Activated CD8-positive, alpha-beta memory T cell treated with anti-CD3 and anti-CD28 coated beads for 36 hours (primary cell): ENCODE data around the gene HARBI1. TPM values are rescaled to one million over a fixed set of nuclear protein-coding genes. Genes with fewer than 3 reads are reported as not detected.

Experiments used
- CTCF ChIA-PET: fragments of 350-600 bp; sonication (Branson Sonifier 250); formaldehyde crosslinking; loops from one replicate; lab custom pipeline; 2021; ENCODE audit warnings: antibody characterized with exemption; lab: Charles Lee
- POLR2A ChIA-PET: fragments of 350-600 bp; sonication (Branson Sonifier 250); formaldehyde crosslinking; loops from one replicate; lab custom pipeline; 2021; ENCODE audit warnings: antibody characterized with exemption; lab: Charles Lee
- total RNA-seq, 2 experiments: library from RNA; stranded (reverse); gene quantifications; one replicate each; pipeline ENCODE4 v1.2.3, GENCODE V29; 2021

The HARBI1 gene
- total RNA-seq, 2 experiments from 2014 or later: 3.5 to 3.6 TPM

- POLR2A ChIA-PET: no interaction called here
These were observed 22.3 kb upstream of the HARBI1 start for GRCh38 chr11:46639197-46639839.

GRCh38 chr11:46637546-46637945 lies 20.5 kb upstream of the HARBI1 start:
- POLR2A ChIA-PET: interaction anchor here (0.6 kb wide), 1 partner anchor 224 kb away, joined by 6 read pairs; no protein-coding TSS in a partner anchor
- CTCF ChIA-PET: no interaction called here

More at GRCh38 chr11:46639197-46639839, 22.3 kb upstream of the HARBI1 start:
- CTCF ChIA-PET: interaction anchor here (0.9 kb wide), 1 partner anchor 9 kb away, joined by 3 read pairs; no protein-coding TSS in a partner anchor

- ChIA-PET POLR2A (no interaction called here), CTCF (no interaction called here)
These were observed 18.6 kb upstream of the HARBI1 start for GRCh38 chr11:46635557-46636139.

- ChIA-PET CTCF (no interaction called here), POLR2A (interaction anchor here (0.6 kb wide), 1 partner anchor 9 kb away, joined by 3 read pairs; no protein-coding TSS in a partner anchor)
These were observed 16.5 kb upstream of the HARBI1 start for GRCh38 chr11:46633291-46634217.

GRCh38 chr11:46632502-46632901 lies 15.5 kb upstream of the HARBI1 start:
- ChIA-PET CTCF (no interaction called here), POLR2A (no interaction called here)

GRCh38 chr11:46631676-46632075 lies 14.6 kb upstream of the HARBI1 start:
- ChIA-PET CTCF (no interaction called here), POLR2A (interaction anchor here (0.9 kb wide), 1 partner anchor 11 kb away, joined by 4 read pairs; no protein-coding TSS in a partner anchor)

GRCh38 chr11:46630237-46630636 lies 13.2 kb upstream of the HARBI1 start:
- ChIA-PET POLR2A (no interaction called here), CTCF (interaction anchor here (0.6 to 0.9 kb wide), 3 partner anchors 9 to 89 kb away, joined by 3 to 5 read pairs (median 3); no protein-coding TSS in a partner anchor)

- CTCF ChIA-PET: no interaction called here
- POLR2A ChIA-PET: no interaction called here
These were observed 11.9 kb upstream of the HARBI1 start for GRCh38 chr11:46628961-46629360.

GRCh38 chr11:46625406-46625805 lies 8.4 kb upstream of the HARBI1 start:
- POLR2A ChIA-PET: no interaction called here

GRCh38 chr11:46618837-46619236 lies 1.8 kb upstream of the HARBI1 start:
- POLR2A ChIA-PET: no interaction called here
- CTCF ChIA-PET: interaction anchor here (0.6 to 1.8 kb wide), 8 partner anchors 9 to 251 kb away, joined by 3 to 4 read pairs (median 3); partner anchors contain the start of gene AMBRA1

More at GRCh38 chr11:46625406-46625805, 8.4 kb upstream of the HARBI1 start:
- CTCF ChIA-PET: interaction anchor here (0.8 kb wide), 1 partner anchor 69 kb away, joined by 3 read pairs; no protein-coding TSS in a partner anchor

GRCh38 chr11:46617972-46618314 lies 916 bp upstream of the HARBI1 start:
- ChIA-PET POLR2A (interaction anchor here (0.6 to 1.0 kb wide), 3 partner anchors 53 to 645 kb away, joined by 3 to 7 read pairs (median 4); no protein-coding TSS in a partner anchor), CTCF (interaction anchor here (0.8 to 1.8 kb wide), 9 partner anchors 13 to 257 kb away, joined by 3 to 8 read pairs (median 3); partner anchors contain the start of gene AMBRA1)

- ChIA-PET CTCF (interaction anchor here (0.6 to 1.3 kb wide), 6 partner anchors 25 to 653 kb away, joined by 3 to 8 read pairs (median 4); partner anchors contain the start of gene MADD), POLR2A (interaction anchor here (0.7 to 1.7 kb wide), 2 partner anchors 23 to 126 kb away, joined by 4 to 11 read pairs; partner anchors contain the start of gene AMBRA1)
These were observed 385 bp downstream of the HARBI1 start for GRCh38 chr11:46616551-46617133.

- POLR2A ChIA-PET: interaction anchor here (0.6 to 1.7 kb wide), 2 partner anchors 22 to 41 kb away, joined by 4 to 6 read pairs; partner anchors contain the start of gene AMBRA1
- CTCF ChIA-PET: interaction anchor here (1.1 kb wide), 1 partner anchor 87 kb away, joined by 3 read pairs; no protein-coding TSS in a partner anchor
These were observed 1.3 kb downstream of the HARBI1 start for GRCh38 chr11:46615756-46616155.

GRCh38 chr11:46612326-46612725 lies 4.7 kb downstream of the HARBI1 start:
- POLR2A ChIA-PET: no interaction called here
- CTCF ChIA-PET: interaction anchor here (0.7 kb wide), 1 partner anchor 70 kb away, joined by 3 read pairs; no protein-coding TSS in a partner anchor

- POLR2A ChIA-PET: no interaction called here
These were observed 5.3 kb downstream of the HARBI1 start for GRCh38 chr11:46611526-46612304.

GRCh38 chr11:46609386-46609785 lies 7.6 kb downstream of the HARBI1 start:
- CTCF ChIA-PET: interaction anchor here (0.7 kb wide), 1 partner anchor 327 kb away, joined by 3 read pairs; no protein-coding TSS in a partner anchor
- POLR2A ChIA-PET: interaction anchor here (0.7 kb wide), 1 partner anchor 763 kb away, joined by 9 read pairs; no protein-coding TSS in a partner anchor

More at GRCh38 chr11:46611526-46612304, 5.3 kb downstream of the HARBI1 start:
- CTCF ChIA-PET: interaction anchor here (0.7 kb wide), 1 partner anchor 70 kb away, joined by 3 read pairs; no protein-coding TSS in a partner anchor

- ChIA-PET CTCF (no interaction called here), POLR2A (interaction anchor here (0.5 to 0.7 kb wide), 2 partner anchors 15 to 100 kb away, joined by 3 to 6 read pairs; no protein-coding TSS in a partner anchor)
These were observed 9.5 kb downstream of the HARBI1 start for GRCh38 chr11:46607516-46607915.
